Adipocyte (in vitro differentiated cells): Measurements from ENCODE around the gene MAP6.
A peak's percentile ranks its signal among the peaks of the same experiment; 100 is the strongest.
"Not testable (repeated sequence)": the region's sequence is repeated elsewhere in the genome, so short reads cannot be mapped to it uniquely, and the experiment has no call there.

Experiments used
- DNase-seq: peaks from one replicate; pipeline ENCODE4 v3.0.0-alpha.2; 2015; ENCODE audit warnings: low read depth
- H3K27me3 ChIP-seq: replicated peaks from 2 replicates; pipeline ENCODE4 v1.7.0; 2013; ENCODE audit warnings: mild to moderate bottlenecking, low read length, moderate library complexity; ENCODE audit not compliant: control insufficient read depth, insufficient read depth
- H3K36me3 ChIP-seq: 2 replicates; pipeline ENCODE4 v1.7.0; 2013; ENCODE audit warnings: low read length, mild to moderate bottlenecking, moderate library complexity; ENCODE audit not compliant: control insufficient read depth, insufficient read depth, severe bottlenecking
- H3K4me1 ChIP-seq: 2 replicates; pipeline ENCODE4 v1.7.0; 2013; ENCODE audit warnings: mild to moderate bottlenecking, low read length, moderate library complexity; ENCODE audit not compliant: control insufficient read depth, insufficient read depth
- H3K4me3 ChIP-seq: 2 replicates; pipeline ENCODE4 v1.7.0; 2013; ENCODE audit warnings: mild to moderate bottlenecking, low read length, moderate library complexity
- H3K9ac ChIP-seq: 2 replicates; pipeline ENCODE4 v1.7.0; 2013; ENCODE audit warnings: mild to moderate bottlenecking, low read length, moderate library complexity
- H3K9me3 ChIP-seq: 2 replicates; pipeline ENCODE4 v1.7.0; 2013; ENCODE audit warnings: mild to moderate bottlenecking, low read length, moderate library complexity; ENCODE audit not compliant: control insufficient read depth

Gene MAP6

GRCh38 chr11:75691804-75692203, 23.0 kb upstream of the MAP6 start:
- H3K27me3 ChIP-seq = peaks cover 9% of the 10 kb centered on the region
- no peaks in the 10 kb centered on the region for H3K36me3 ChIP-seq
- no peak overlapping the region for H3K4me3 ChIP-seq
- H3K4me1 ChIP-seq = peaks cover 9% of the 10 kb centered on the region
- peaks cover 2% of the 10 kb centered on the region for H3K9me3 ChIP-seq
- DNase-seq = no peak
- no peak overlapping the region for H3K9ac ChIP-seq

- no peak for DNase-seq
- H3K9me3 ChIP-seq = peaks cover 20% of the 10 kb centered on the region
These were observed 21.2 kb upstream of the MAP6 start for GRCh38 chr11:75689863-75690609.

GRCh38 chr11:75683856-75684255, 15.0 kb upstream of the MAP6 start:
- H3K4me3 ChIP-seq, H3K36me3 ChIP-seq, H3K9ac ChIP-seq, H3K4me1 ChIP-seq, DNase-seq: not testable (repeated sequence)
- H3K9me3 ChIP-seq = peaks cover 27% of the 10 kb centered on the region
- H3K27me3 ChIP-seq = peaks cover 13% of the 10 kb centered on the region

More at GRCh38 chr11:75689863-75690609, 21.2 kb upstream of the MAP6 start:
- H3K27me3 ChIP-seq = peaks cover 9% of the 10 kb centered on the region
- H3K36me3 ChIP-seq = no peaks in the 10 kb centered on the region
- H3K4me3 ChIP-seq = no peak overlapping the region
- peaks cover 9% of the 10 kb centered on the region for H3K4me1 ChIP-seq
- no peak overlapping the region for H3K9ac ChIP-seq

- no peak overlapping the region for H3K9ac ChIP-seq
- peaks cover 2% of the 10 kb centered on the region for H3K9me3 ChIP-seq
- no peaks in the 10 kb centered on the region for H3K36me3 ChIP-seq
- H3K27me3 ChIP-seq = peaks cover 15% of the 10 kb centered on the region
- DNase-seq = no peak
- H3K4me3 ChIP-seq = no peak overlapping the region
- H3K4me1 ChIP-seq = no peaks in the 10 kb centered on the region
These were observed 10.7 kb upstream of the MAP6 start for GRCh38 chr11:75679566-75679965.

GRCh38 chr11:75678620-75679259, 9.9 kb upstream of the MAP6 start:
- H3K4me3 ChIP-seq = no peak overlapping the region
- no peak for DNase-seq
- no peaks in the 10 kb centered on the region for H3K4me1 ChIP-seq
- H3K36me3 ChIP-seq = no peaks in the 10 kb centered on the region
- no peaks in the 10 kb centered on the region for H3K9me3 ChIP-seq
- H3K27me3 ChIP-seq = peaks cover 15% of the 10 kb centered on the region
- no peak overlapping the region for H3K9ac ChIP-seq

GRCh38 chr11:75677909-75678308, 9.1 kb upstream of the MAP6 start:
- peaks cover 15% of the 10 kb centered on the region for H3K27me3 ChIP-seq
- no peak for DNase-seq

GRCh38 chr11:75677275-75677674, 8.4 kb upstream of the MAP6 start:
- DNase-seq = no peak
- H3K36me3 ChIP-seq = no peaks in the 10 kb centered on the region
- H3K27me3 ChIP-seq = peaks cover 15% of the 10 kb centered on the region
- H3K4me3 ChIP-seq = no peak overlapping the region
- no peaks in the 10 kb centered on the region for H3K4me1 ChIP-seq
- no peak overlapping the region for H3K9ac ChIP-seq
- H3K9me3 ChIP-seq = no peaks in the 10 kb centered on the region

More at GRCh38 chr11:75677909-75678308, 9.1 kb upstream of the MAP6 start:
- Histone ChIP-seq H3K4me1 (no peaks in the 10 kb centered on the region), H3K9me3 (no peaks in the 10 kb centered on the region), H3K9ac (no peak overlapping the region), H3K36me3 (no peaks in the 10 kb centered on the region), H3K4me3 (no peak overlapping the region)

GRCh38 chr11:75673977-75674582, 5.2 kb upstream of the MAP6 start:
- H3K27me3 ChIP-seq = peaks cover 23% of the 10 kb centered on the region
- no peak overlapping the region for H3K9ac ChIP-seq
- DNase-seq = no peak
- H3K9me3 ChIP-seq = no peaks in the 10 kb centered on the region
- H3K4me1 ChIP-seq = peaks cover under 1% of the 10 kb centered on the region
- H3K36me3 ChIP-seq = no peaks in the 10 kb centered on the region
- H3K4me3 ChIP-seq = no peak overlapping the region

GRCh38 chr11:75667831-75668450, 897 bp downstream of the MAP6 start:
- Histone ChIP-seq H3K4me3 (peak overlapping the region; percentile 79), H3K9ac (peak overlapping the region; percentile 76), H3K27me3 (peaks cover 10% of the 10 kb centered on the region), H3K4me1 (peaks cover 9% of the 10 kb centered on the region), H3K36me3 (no peaks in the 10 kb centered on the region), H3K9me3 (no peaks in the 10 kb centered on the region)
- DNase-seq = peak; percentile 78

GRCh38 chr11:75667255-75667830, 1.5 kb downstream of the MAP6 start:
- H3K4me3 ChIP-seq = peak overlapping the region; percentile 79
- H3K27me3 ChIP-seq = peaks cover 10% of the 10 kb centered on the region
- DNase-seq = peak; percentile 60
- H3K9ac ChIP-seq = peak overlapping the region; percentile 76
- H3K9me3 ChIP-seq = no peaks in the 10 kb centered on the region
- peaks cover 9% of the 10 kb centered on the region for H3K4me1 ChIP-seq
- H3K36me3 ChIP-seq = no peaks in the 10 kb centered on the region

GRCh38 chr11:75665990-75666389, 2.8 kb downstream of the MAP6 start:
- Histone ChIP-seq H3K9ac (no peak overlapping the region), H3K9me3 (no peaks in the 10 kb centered on the region), H3K4me1 (peaks cover 9% of the 10 kb centered on the region), H3K4me3 (no peak overlapping the region), H3K36me3 (no peaks in the 10 kb centered on the region), H3K27me3 (peaks cover 5% of the 10 kb centered on the region)
- no peak for DNase-seq
